ENCODE data around the gene OR10H1. TPM values are rescaled to one million over a fixed set of nuclear protein-coding genes. Genes with fewer than 3 reads are reported as not detected.
A peak's percentile ranks its signal among the peaks of the same experiment; 100 is the strongest.
"Not testable (repeated sequence)": the region's sequence is repeated elsewhere in the genome, so short reads cannot be mapped to it uniquely, and the experiment has no call there.

Gene OR10H1
- total RNA-seq, 1 experiment from 2014 or later = not detected

DNA sequence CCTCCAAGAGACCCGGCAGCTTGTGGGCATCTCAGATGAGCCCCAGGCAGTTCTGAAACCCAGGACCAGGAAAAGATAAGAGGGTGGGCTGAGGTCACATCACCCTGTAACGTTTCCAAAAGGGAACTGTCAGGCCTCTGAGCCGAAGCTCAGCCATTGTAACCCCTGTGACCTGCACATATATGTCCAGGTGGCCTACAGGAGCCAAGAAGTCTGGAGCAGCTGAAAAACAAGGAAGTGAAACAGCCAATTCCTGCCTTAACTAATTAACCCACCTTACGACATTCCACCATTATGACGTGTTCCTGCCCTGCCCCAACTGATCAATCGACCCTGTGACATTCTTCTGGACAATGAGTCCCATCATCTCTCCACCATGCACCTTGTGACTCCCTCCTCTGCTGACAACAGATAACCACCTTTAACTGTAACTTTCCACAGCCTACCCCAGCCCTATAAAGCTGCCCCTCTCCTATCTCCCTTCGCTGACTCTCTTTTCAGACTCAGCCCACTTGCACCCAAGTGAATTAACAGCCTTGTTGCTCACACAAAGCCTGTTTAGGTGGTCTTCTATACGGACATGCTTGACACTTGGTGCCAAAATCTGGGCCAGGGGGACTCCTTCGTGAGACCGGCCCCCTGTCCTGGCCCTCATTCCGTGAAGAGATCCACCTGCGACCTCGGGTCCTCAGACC lies 13.3 kb upstream of the OR10H1 start:
- H3K9me3 Mint-ChIP-seq (ENCODE audit: unreplicated experiment); H3K36me3 ChIP-seq (ENCODE audit: control insufficient read depth, insufficient read depth, low read length); H3K4me3 Mint-ChIP-seq (ENCODE audit: unreplicated experiment); H3K36me3 Mint-ChIP-seq (ENCODE audit: insufficient read depth, unreplicated experiment); H3K27me3 Mint-ChIP-seq (ENCODE audit: insufficient read depth, unreplicated experiment); BruUV-seq (replicated peaks); H3K27me3 ChIP-seq (replicated peaks; ENCODE audit: control insufficient read depth, insufficient read depth, low read length); H3K9me3 ChIP-seq; CTCF ChIA-PET: not testable (repeated sequence)
- H3K4me1 Mint-ChIP-seq (ENCODE audit: low read depth, unreplicated experiment) = peaks cover 18% of the 10 kb centered on the region
- peak; percentile 75 to 88 for DNase-seq
- POLR2A ChIA-PET = interaction anchor here (1.2 kb wide), 1 partner anchor 8 kb away, joined by 16 read pairs; no protein-coding TSS in a partner anchor
- peak overlapping the region; percentile 46 for H3K4me3 ChIP-seq (ENCODE audit: low read depth, low read length)
- H3K27ac Mint-ChIP-seq (ENCODE audit: unreplicated experiment) = peak overlapping the region; percentile 96
- H3K4me1 ChIP-seq = peaks cover 33% of the 10 kb centered on the region
- intact Hi-C loops (cut with micrococcal nuclease; ENCODE audit: unreplicated experiment) = loop anchor here (1.0 kb wide), 1 partner anchor 9 kb away; no protein-coding TSS in a partner anchor

- peaks cover 9% of the 10 kb centered on the region for H3K36me3 Mint-ChIP-seq (ENCODE audit: insufficient read depth, unreplicated experiment)
- H3K27ac Mint-ChIP-seq (ENCODE audit: unreplicated experiment) = peak overlapping the region; percentile 96
- no peak overlapping the region for H3K4me3 Mint-ChIP-seq (ENCODE audit: unreplicated experiment)
- ChIA-PET POLR2A (interaction anchor here (1.2 kb wide), 1 partner anchor 9 kb away, joined by 16 read pairs; no protein-coding TSS in a partner anchor), CTCF (no interaction called here)
- no peak overlapping the region for H3K4me3 ChIP-seq (ENCODE audit: low read depth, low read length)
- H3K36me3 ChIP-seq (ENCODE audit: control insufficient read depth, insufficient read depth, low read length) = no peaks in the 10 kb centered on the region
- intact Hi-C loops (cut with micrococcal nuclease; ENCODE audit: unreplicated experiment) = loop anchor here (1.0 kb wide), 1 partner anchor 9 kb away; no protein-coding TSS in a partner anchor
- no TSS peak for BruUV-seq (replicated peaks)
- H3K9me3 Mint-ChIP-seq (ENCODE audit: unreplicated experiment) = no peaks in the 10 kb centered on the region
- peaks cover 29% of the 10 kb centered on the region for H3K4me1 ChIP-seq
- peak; percentile 37 to 52 for DNase-seq
- H3K27me3 ChIP-seq (replicated peaks; ENCODE audit: control insufficient read depth, insufficient read depth, low read length) = no peaks in the 10 kb centered on the region
- TF ChIP-seq, protein P1, sequence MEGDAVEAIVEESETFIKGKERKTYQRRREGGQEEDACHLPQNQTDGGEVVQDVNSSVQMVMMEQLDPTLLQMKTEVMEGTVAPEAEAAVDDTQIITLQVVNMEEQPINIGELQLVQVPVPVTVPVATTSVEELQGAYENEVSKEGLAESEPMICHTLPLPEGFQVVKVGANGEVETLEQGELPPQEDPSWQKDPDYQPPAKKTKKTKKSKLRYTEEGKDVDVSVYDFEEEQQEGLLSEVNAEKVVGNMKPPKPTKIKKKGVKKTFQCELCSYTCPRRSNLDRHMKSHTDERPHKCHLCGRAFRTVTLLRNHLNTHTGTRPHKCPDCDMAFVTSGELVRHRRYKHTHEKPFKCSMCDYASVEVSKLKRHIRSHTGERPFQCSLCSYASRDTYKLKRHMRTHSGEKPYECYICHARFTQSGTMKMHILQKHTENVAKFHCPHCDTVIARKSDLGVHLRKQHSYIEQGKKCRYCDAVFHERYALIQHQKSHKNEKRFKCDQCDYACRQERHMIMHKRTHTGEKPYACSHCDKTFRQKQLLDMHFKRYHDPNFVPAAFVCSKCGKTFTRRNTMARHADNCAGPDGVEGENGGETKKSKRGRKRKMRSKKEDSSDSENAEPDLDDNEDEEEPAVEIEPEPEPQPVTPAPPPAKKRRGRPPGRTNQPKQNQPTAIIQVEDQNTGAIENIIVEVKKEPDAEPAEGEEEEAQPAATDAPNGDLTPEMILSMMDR (IDR thresholded peaks at IDR 0.05; ENCODE audit: insufficient read depth in 1 of 2, low read depth in 1 of 2, low read length in 1 of 2, severe bottlenecking in 1 of 2, unreplicated experiment in 1 of 2) = no peak
- no peaks in the 10 kb centered on the region for H3K9me3 ChIP-seq
- no peaks in the 10 kb centered on the region for H3K27me3 Mint-ChIP-seq (ENCODE audit: insufficient read depth, unreplicated experiment)
- peaks cover 18% of the 10 kb centered on the region for H3K4me1 Mint-ChIP-seq (ENCODE audit: low read depth, unreplicated experiment)
Observed at GRCh38 chr19:15828121-15828610, 12.7 kb upstream of the OR10H1 start.

- Mint-ChIP-seq H3K27ac (ENCODE audit: unreplicated experiment) (no peak overlapping the region), H3K27me3 (ENCODE audit: insufficient read depth, unreplicated experiment) (no peaks in the 10 kb centered on the region), H3K4me1 (ENCODE audit: low read depth, unreplicated experiment) (peaks cover 18% of the 10 kb centered on the region), H3K9me3 (ENCODE audit: unreplicated experiment) (no peaks in the 10 kb centered on the region), H3K4me3 (ENCODE audit: unreplicated experiment) (no peak overlapping the region), H3K36me3 (ENCODE audit: insufficient read depth, unreplicated experiment) (peaks cover 9% of the 10 kb centered on the region)
- Histone ChIP-seq H3K27me3 (replicated peaks; ENCODE audit: control insufficient read depth, insufficient read depth, low read length) (no peaks in the 10 kb centered on the region), H3K4me1 (peaks cover 25% of the 10 kb centered on the region), H3K36me3 (ENCODE audit: control insufficient read depth, insufficient read depth, low read length) (no peaks in the 10 kb centered on the region), H3K9me3 (no peaks in the 10 kb centered on the region), H3K4me3 (ENCODE audit: low read depth, low read length) (no peak overlapping the region)
- BruUV-seq (replicated peaks) = no TSS peak
- CTCF ChIA-PET = no interaction called here
- intact Hi-C loops (cut with micrococcal nuclease; ENCODE audit: unreplicated experiment) = no loop called here
- POLR2A ChIA-PET = no interaction called here
- TF ChIP-seq, protein P1 (IDR thresholded peaks at IDR 0.05; ENCODE audit: insufficient read depth in 1 of 2, low read depth in 1 of 2, low read length in 1 of 2, severe bottlenecking in 1 of 2, unreplicated experiment in 1 of 2) = no peak
- DNase-seq = no peak
Observed at GRCh38 chr19:15825753-15826152, 10.3 kb upstream of the OR10H1 start.
